Fibroblast of mammary gland (primary cell): ENCODE data around the gene EPB41L4B.

ENCODE experiments used
- DNase-seq: peaks from one replicate; pipeline ENCODE4 v3.0.0-alpha.2; 2010; ENCODE audit warnings: low read depth
- H3K4me3 ChIP-seq: 2 replicates; pipeline ENCODE4 v1.5.1; 2011; ENCODE audit warnings: low read depth, mild to moderate bottlenecking, low read length, moderate library complexity; ENCODE audit not compliant: control insufficient read depth
- CTCF ChIP-seq: conservative IDR thresholded peaks from 2 replicates; pipeline ENCODE4 v1.5.1; 2011; ENCODE audit warnings: low read depth, low read length, inconsistent platforms; ENCODE audit not compliant: control insufficient read depth, insufficient read depth

The EPB41L4B gene

GRCh38 chr9:109255394-109255793 lies 65.5 kb downstream of the EPB41L4B start:
- TF ChIP-seq CTCF: no peak
- no peak for DNase-seq
- no peak overlapping the region for H3K4me3 ChIP-seq

- no peak overlapping the region for H3K4me3 ChIP-seq
- peak; percentile 63 for DNase-seq
- no peak for TF ChIP-seq CTCF
These were observed 66.5 kb downstream of the EPB41L4B start for GRCh38 chr9:109254317-109254716.

GRCh38 chr9:109253637-109254284 lies 67.1 kb downstream of the EPB41L4B start:
- H3K4me3 ChIP-seq: no peak overlapping the region
- TF ChIP-seq CTCF: no peak
- DNase-seq: peak; percentile 58

- TF ChIP-seq CTCF: no peak
These were observed 67.6 kb downstream of the EPB41L4B start for GRCh38 chr9:109253241-109253636.

GRCh38 chr9:109252291-109252690 lies 68.6 kb downstream of the EPB41L4B start:
- no peak for TF ChIP-seq CTCF
- DNase-seq: no peak
- no peak overlapping the region for H3K4me3 ChIP-seq

More at GRCh38 chr9:109253241-109253636, 67.6 kb downstream of the EPB41L4B start:
- DNase-seq: no peak
- no peak overlapping the region for H3K4me3 ChIP-seq

GRCh38 chr9:109251776-109252106 lies 69.1 kb downstream of the EPB41L4B start:
- no peak for DNase-seq
- TF ChIP-seq CTCF: no peak
- H3K4me3 ChIP-seq: no peak overlapping the region

- TF ChIP-seq CTCF: no peak
- DNase-seq: no peak
- H3K4me3 ChIP-seq: no peak overlapping the region
These were observed 69.6 kb downstream of the EPB41L4B start for GRCh38 chr9:109251080-109251775.
